DMS53 (cell line): ENCODE data around the gene ACSL4.
"Not testable (repeated sequence)": the region's sequence is repeated elsewhere in the genome, so short reads cannot be mapped to it uniquely, and the experiment has no call there.

ENCODE experiments used
- DNase-seq: peaks from one replicate; lab custom pipeline; 2025; lab: John Stamatoyannopoulos, UW

ACSL4 gene

GRCh38 chrX:109728173-109728535 lies 4.9 kb downstream of the ACSL4 start:
- no peak for DNase-seq

- DNase-seq: not testable (repeated sequence)
These were observed 8.1 kb downstream of the ACSL4 start for GRCh38 chrX:109724971-109725370.

GRCh38 chrX:109720947-109721346 lies 12.1 kb downstream of the ACSL4 start:
- DNase-seq: no peak

- no peak for DNase-seq
These were observed 13.8 kb downstream of the ACSL4 start for GRCh38 chrX:109719264-109719663.

- no peak for DNase-seq
These were observed 16.5 kb downstream of the ACSL4 start for GRCh38 chrX:109716431-109717028.

GRCh38 chrX:109714340-109714958 lies 18.6 kb downstream of the ACSL4 start:
- DNase-seq: no peak

GRCh38 chrX:109710181-109710580 lies 22.9 kb downstream of the ACSL4 start:
- DNase-seq: no peak

- DNase-seq: peak; percentile 15
These were observed 23.9 kb downstream of the ACSL4 start for GRCh38 chrX:109709129-109709631.

GRCh38 chrX:109707720-109708119 lies 25.3 kb downstream of the ACSL4 start:
- DNase-seq: no peak

- DNase-seq: no peak
These were observed 25.7 kb downstream of the ACSL4 start for GRCh38 chrX:109707319-109707718.

GRCh38 chrX:109704563-109704962 lies 28.5 kb downstream of the ACSL4 start:
- no peak for DNase-seq

GRCh38 chrX:109697855-109698254 lies 35.2 kb downstream of the ACSL4 start:
- DNase-seq: no peak

GRCh38 chrX:109696146-109696740 lies 36.8 kb downstream of the ACSL4 start:
- DNase-seq: no peak

- DNase-seq: no peak
These were observed 37.4 kb downstream of the ACSL4 start for GRCh38 chrX:109695637-109696036.

- no peak for DNase-seq
These were observed 41.3 kb downstream of the ACSL4 start for GRCh38 chrX:109691752-109692151.

- no peak for DNase-seq
These were observed 41.8 kb downstream of the ACSL4 start for GRCh38 chrX:109691277-109691676.

GRCh38 chrX:109687903-109688302 lies 45.2 kb downstream of the ACSL4 start:
- no peak for DNase-seq

- DNase-seq: no peak
These were observed 47.4 kb downstream of the ACSL4 start for GRCh38 chrX:109685656-109686078.

- DNase-seq: no peak
These were observed 48.9 kb downstream of the ACSL4 start for GRCh38 chrX:109684136-109684535.

GRCh38 chrX:109681475-109682081 lies 51.5 kb downstream of the ACSL4 start:
- no peak for DNase-seq

- no peak for DNase-seq
These were observed 53.2 kb downstream of the ACSL4 start for GRCh38 chrX:109679820-109680219.

- DNase-seq: no peak
These were observed 60.8 kb downstream of the ACSL4 start for GRCh38 chrX:109672239-109672638.

- not testable (repeated sequence) for DNase-seq
These were observed 61.9 kb downstream of the ACSL4 start for GRCh38 chrX:109671170-109671569.
